HepG2 (cell line): ENCODE results near the gene PGAP3. TPM values are rescaled to one million over a fixed set of nuclear protein-coding genes. Genes with fewer than 3 reads are reported as not detected.

Source experiments
- CBX1 ChIP-seq: IDR thresholded peaks from one replicate; pipeline ENCODE4 v1.6.1; 2016; ENCODE audit warnings: antibody characterized with exemption, low read depth
- CCDC6 ChIP-seq: sonication (generic); formaldehyde crosslinking; IDR thresholded peaks from 2 replicates; pipeline ENCODE4 v1.8.1; 2022; ENCODE audit warnings: mild to moderate bottlenecking, missing genetic modification reagents, moderate library complexity
- MXI1 ChIP-seq: IDR thresholded peaks from 3 replicates; pipeline ENCODE4 v1.6.1; 2012; ENCODE audit warnings: low read depth, low read length, inconsistent platforms, borderline replicate concordance
- SOX6 ChIP-seq, 2 experiments: fragments of 450-650 bp in 1 of 2; sonication (generic) in 1 of 2; formaldehyde crosslinking in 1 of 2; IDR thresholded peaks; 2 replicates each; pipeline versions ENCODE4 v1.4.0 to v1.6.1; 2017 to 2020; ENCODE audit warnings: antibody characterized with exemption in 1 of 2, mild to moderate bottlenecking in 1 of 2, missing genetic modification reagents in 1 of 2
- ZKSCAN8 ChIP-seq: IDR thresholded peaks from 2 replicates; pipeline ENCODE4 v1.6.1; 2016; ENCODE audit warnings: borderline replicate concordance, missing genetic modification reagents, missing compliant biosample characterization
- polyA plus RNA-seq, 8 experiments: library from polyadenylated mRNA; depleted of rRNA in 3 of 8; stranded (reverse) in 7 of 8; unstranded in 1 of 8; fragments of >200 nt; fragmentation: Illumina TruSeq in 4 of 8; extraction: Trizol in 4 of 8; gene quantifications; 2 replicates each; pipeline versions ENCODE4 v1.2.1 to v1.2.3, GENCODE V29; 2011 to 2016; ENCODE audit warnings: low read depth in 4 of 8, missing spikeins in 1 of 8, mixed read lengths in 1 of 8; ENCODE audit not compliant: insufficient read depth in 1 of 8
- total RNA-seq, 5 experiments: library from RNA; depleted of rRNA; stranded (reverse); fragments of >200 nt; fragmentation: Illumina TruSeq; extraction: Trizol; gene quantifications; 2 replicates each; pipeline ENCODE4 v1.2.3, GENCODE V29; 2016; ENCODE audit warnings: low read depth in 1 of 5
- TF ChIP-seq, protein P1 (sequence below): sonication (generic); formaldehyde crosslinking; IDR thresholded peaks from 2 replicates; pipeline ENCODE4 v1.4.0; 2020; ENCODE audit warnings: missing genetic modification reagents
- TF ChIP-seq, protein P2 (sequence below): sonication (generic); formaldehyde crosslinking; IDR thresholded peaks from 2 replicates; pipeline ENCODE4 v1.5.1; 2020; ENCODE audit warnings: missing genetic modification reagents, mild to moderate bottlenecking, borderline replicate concordance
- TF ChIP-seq, protein P3 (sequence below): sonication (generic); formaldehyde crosslinking; IDR thresholded peaks from 2 replicates; pipeline ENCODE4 v1.4.0; 2020; ENCODE audit warnings: missing genetic modification reagents, mild to moderate bottlenecking, borderline replicate concordance
- TF ChIP-seq, protein P4 (sequence below): sonication (generic); formaldehyde crosslinking; IDR thresholded peaks from 2 replicates; pipeline ENCODE4 v1.8.0; 2022; ENCODE audit warnings: mild to moderate bottlenecking, missing genetic modification reagents, moderate library complexity
- TF ChIP-seq, protein P5 (sequence below): sonication (generic); formaldehyde crosslinking; conservative IDR thresholded peaks from 2 replicates; pipeline ENCODE4 v1.4.0; 2020; ENCODE audit warnings: mild to moderate bottlenecking, missing genetic modification reagents, moderate library complexity
- TF ChIP-seq, protein P6 (sequence below): sonication (generic); formaldehyde crosslinking; IDR thresholded peaks from 2 replicates; pipeline ENCODE4 v1.9.0; 2021; ENCODE audit warnings: missing genetic modification reagents, borderline replicate concordance

Gene PGAP3
- total and polyA plus RNA-seq, 2 of the 13 experiments (the other 11 are each of a cell fraction or from before 2014, with no cell fraction given) = 11.9 to 14.6 TPM

DNA sequence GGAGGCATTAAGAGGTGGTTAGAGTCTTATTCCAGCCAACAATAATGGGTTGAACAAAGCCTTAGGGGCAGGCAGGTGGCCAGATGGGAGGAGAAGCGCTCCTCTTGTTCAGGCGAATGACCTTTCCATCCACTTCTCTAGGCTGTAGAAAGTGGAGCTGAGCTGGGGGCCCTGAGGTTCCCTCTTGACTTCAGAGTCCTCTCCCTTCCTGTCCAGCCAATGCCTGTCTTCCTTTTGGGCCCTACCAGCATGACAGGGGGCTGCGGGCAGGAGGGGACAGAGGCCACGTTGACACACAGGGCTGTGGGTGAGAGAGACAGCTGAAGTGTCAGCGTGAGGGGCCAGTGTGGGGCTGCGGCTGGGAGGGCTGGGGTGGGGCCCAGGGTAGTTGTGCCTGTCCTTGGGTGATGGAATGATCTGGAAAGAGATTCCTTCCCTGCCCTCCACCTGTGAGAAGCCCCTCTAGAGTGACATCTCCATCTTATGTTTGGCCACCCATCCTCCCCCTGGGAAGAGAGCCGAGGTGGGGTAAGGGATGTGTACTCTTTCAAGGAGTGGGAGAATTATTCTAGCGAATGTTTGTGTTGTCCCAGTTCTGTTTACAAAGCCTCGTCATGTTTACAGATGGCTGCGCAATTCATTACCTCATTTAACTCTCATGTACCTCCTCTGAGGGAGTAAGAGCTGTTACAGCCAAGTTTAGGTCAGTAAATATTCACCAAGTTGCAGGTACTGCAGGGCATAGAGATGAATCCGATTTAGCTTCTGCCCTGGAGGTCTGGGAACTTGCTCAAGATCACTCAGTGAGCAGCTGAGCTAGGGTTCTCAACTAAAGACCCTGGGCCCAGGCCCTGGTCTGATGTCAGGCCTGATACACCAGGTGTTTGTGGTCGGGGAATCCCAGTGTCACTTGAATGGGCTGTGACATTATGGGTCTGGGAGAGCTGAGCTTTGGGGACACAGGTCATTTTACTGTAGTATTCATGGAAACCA lies 15.3 kb upstream of the PGAP3 start (continued):
- peak; percentile 30; the same call in 1 of the 2 replicates for TF ChIP-seq ZKSCAN8 (CRISPR knock-in tag)
- TF ChIP-seq, protein P1, sequence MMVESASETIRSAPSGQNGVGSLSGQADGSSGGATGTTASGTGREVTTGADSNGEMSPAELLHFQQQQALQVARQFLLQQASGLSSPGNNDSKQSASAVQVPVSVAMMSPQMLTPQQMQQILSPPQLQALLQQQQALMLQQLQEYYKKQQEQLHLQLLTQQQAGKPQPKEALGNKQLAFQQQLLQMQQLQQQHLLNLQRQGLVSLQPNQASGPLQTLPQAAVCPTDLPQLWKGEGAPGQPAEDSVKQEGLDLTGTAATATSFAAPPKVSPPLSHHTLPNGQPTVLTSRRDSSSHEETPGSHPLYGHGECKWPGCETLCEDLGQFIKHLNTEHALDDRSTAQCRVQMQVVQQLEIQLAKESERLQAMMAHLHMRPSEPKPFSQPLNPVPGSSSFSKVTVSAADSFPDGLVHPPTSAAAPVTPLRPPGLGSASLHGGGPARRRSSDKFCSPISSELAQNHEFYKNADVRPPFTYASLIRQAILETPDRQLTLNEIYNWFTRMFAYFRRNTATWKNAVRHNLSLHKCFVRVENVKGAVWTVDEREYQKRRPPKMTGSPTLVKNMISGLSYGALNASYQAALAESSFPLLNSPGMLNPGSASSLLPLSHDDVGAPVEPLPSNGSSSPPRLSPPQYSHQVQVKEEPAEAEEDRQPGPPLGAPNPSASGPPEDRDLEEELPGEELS (CRISPR knock-in tag) = peak; percentile 96
- TF ChIP-seq, protein P2, sequence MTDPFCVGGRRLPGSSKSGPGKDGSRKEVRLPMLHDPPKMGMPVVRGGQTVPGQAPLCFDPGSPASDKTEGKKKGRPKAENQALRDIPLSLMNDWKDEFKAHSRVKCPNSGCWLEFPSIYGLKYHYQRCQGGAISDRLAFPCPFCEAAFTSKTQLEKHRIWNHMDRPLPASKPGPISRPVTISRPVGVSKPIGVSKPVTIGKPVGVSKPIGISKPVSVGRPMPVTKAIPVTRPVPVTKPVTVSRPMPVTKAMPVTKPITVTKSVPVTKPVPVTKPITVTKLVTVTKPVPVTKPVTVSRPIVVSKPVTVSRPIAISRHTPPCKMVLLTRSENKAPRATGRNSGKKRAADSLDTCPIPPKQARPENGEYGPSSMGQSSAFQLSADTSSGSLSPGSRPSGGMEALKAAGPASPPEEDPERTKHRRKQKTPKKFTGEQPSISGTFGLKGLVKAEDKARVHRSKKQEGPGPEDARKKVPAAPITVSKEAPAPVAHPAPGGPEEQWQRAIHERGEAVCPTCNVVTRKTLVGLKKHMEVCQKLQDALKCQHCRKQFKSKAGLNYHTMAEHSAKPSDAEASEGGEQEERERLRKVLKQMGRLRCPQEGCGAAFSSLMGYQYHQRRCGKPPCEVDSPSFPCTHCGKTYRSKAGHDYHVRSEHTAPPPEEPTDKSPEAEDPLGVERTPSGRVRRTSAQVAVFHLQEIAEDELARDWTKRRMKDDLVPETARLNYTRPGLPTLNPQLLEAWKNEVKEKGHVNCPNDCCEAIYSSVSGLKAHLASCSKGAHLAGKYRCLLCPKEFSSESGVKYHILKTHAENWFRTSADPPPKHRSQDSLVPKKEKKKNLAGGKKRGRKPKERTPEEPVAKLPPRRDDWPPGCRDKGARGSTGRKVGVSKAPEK (CRISPR knock-in tag) = 0 out of 2 replicates have a peak, but pooled peaks have one; percentile 28
- TF ChIP-seq CBX1 = no peak
- peak; percentile 23; the same call in 1 of the 2 replicates for TF ChIP-seq CCDC6
- TF ChIP-seq, protein P3, sequence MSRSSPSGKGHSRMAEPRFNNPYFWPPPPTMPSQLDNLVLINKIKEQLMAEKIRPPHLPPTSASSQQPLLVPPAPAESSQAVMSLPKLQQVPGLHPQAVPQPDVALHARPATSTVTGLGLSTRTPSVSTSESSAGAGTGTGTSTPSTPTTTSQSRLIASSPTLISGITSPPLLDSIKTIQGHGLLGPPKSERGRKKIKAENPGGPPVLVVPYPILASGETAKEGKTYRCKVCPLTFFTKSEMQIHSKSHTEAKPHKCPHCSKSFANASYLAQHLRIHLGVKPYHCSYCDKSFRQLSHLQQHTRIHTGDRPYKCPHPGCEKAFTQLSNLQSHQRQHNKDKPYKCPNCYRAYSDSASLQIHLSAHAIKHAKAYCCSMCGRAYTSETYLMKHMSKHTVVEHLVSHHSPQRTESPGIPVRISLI (CRISPR knock-in tag) = no peak; the same call in 1 of the 2 replicates
- TF ChIP-seq, protein P4, sequence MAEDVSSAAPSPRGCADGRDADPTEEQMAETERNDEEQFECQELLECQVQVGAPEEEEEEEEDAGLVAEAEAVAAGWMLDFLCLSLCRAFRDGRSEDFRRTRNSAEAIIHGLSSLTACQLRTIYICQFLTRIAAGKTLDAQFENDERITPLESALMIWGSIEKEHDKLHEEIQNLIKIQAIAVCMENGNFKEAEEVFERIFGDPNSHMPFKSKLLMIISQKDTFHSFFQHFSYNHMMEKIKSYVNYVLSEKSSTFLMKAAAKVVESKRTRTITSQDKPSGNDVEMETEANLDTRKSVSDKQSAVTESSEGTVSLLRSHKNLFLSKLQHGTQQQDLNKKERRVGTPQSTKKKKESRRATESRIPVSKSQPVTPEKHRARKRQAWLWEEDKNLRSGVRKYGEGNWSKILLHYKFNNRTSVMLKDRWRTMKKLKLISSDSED (CRISPR knock-in tag) = no peak
- TF ChIP-seq, protein P5, sequence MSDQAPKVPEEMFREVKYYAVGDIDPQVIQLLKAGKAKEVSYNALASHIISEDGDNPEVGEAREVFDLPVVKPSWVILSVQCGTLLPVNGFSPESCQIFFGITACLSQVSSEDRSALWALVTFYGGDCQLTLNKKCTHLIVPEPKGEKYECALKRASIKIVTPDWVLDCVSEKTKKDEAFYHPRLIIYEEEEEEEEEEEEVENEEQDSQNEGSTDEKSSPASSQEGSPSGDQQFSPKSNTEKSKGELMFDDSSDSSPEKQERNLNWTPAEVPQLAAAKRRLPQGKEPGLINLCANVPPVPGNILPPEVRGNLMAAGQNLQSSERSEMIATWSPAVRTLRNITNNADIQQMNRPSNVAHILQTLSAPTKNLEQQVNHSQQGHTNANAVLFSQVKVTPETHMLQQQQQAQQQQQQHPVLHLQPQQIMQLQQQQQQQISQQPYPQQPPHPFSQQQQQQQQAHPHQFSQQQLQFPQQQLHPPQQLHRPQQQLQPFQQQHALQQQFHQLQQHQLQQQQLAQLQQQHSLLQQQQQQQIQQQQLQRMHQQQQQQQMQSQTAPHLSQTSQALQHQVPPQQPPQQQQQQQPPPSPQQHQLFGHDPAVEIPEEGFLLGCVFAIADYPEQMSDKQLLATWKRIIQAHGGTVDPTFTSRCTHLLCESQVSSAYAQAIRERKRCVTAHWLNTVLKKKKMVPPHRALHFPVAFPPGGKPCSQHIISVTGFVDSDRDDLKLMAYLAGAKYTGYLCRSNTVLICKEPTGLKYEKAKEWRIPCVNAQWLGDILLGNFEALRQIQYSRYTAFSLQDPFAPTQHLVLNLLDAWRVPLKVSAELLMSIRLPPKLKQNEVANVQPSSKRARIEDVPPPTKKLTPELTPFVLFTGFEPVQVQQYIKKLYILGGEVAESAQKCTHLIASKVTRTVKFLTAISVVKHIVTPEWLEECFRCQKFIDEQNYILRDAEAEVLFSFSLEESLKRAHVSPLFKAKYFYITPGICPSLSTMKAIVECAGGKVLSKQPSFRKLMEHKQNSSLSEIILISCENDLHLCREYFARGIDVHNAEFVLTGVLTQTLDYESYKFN (CRISPR knock-in tag) = peak; percentile 95
- TF ChIP-seq MXI1 = peak; percentile 91; the same call in 2 of the 3 replicates
- TF ChIP-seq SOX6 (IDR thresholded peaks at IDR 0.05) = no peak
- peak; percentile 82 for TF ChIP-seq SOX6 (CRISPR knock-in tag; IDR thresholded peaks at IDR 0.05)
- TF ChIP-seq, protein P6, sequence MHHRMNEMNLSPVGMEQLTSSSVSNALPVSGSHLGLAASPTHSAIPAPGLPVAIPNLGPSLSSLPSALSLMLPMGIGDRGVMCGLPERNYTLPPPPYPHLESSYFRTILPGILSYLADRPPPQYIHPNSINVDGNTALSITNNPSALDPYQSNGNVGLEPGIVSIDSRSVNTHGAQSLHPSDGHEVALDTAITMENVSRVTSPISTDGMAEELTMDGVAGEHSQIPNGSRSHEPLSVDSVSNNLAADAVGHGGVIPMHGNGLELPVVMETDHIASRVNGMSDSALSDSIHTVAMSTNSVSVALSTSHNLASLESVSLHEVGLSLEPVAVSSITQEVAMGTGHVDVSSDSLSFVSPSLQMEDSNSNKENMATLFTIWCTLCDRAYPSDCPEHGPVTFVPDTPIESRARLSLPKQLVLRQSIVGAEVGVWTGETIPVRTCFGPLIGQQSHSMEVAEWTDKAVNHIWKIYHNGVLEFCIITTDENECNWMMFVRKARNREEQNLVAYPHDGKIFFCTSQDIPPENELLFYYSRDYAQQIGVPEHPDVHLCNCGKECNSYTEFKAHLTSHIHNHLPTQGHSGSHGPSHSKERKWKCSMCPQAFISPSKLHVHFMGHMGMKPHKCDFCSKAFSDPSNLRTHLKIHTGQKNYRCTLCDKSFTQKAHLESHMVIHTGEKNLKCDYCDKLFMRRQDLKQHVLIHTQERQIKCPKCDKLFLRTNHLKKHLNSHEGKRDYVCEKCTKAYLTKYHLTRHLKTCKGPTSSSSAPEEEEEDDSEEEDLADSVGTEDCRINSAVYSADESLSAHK (CRISPR knock-in tag) = no peak
